Measurements from ENCODE around the gene OR9A2.

The OR9A2 gene

DNA sequence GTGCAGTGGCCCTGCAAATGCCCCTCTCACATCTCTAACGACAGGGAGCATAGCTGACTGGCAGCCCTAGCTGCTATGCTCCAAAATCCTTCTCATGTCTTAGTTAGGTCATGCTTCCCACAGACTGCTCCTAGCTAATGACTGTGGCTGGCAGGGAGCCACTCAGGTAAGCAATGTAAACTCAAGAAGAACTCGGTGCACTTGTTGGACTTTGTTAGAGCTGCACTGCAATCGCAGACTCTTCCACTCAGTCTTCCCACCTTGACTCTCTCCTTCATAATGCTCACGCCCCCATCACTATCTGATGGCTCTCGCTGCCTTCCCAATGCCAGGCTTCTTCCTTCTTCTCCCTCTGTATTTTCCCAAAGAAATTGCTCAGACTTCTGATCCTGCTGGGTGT lies 24.0 kb downstream of the OR9A2 start:
- no peak overlapping the region for H3K4me3 ChIP-seq (ENCODE audit: low read depth, low read length)
- TF ChIP-seq, protein P1, sequence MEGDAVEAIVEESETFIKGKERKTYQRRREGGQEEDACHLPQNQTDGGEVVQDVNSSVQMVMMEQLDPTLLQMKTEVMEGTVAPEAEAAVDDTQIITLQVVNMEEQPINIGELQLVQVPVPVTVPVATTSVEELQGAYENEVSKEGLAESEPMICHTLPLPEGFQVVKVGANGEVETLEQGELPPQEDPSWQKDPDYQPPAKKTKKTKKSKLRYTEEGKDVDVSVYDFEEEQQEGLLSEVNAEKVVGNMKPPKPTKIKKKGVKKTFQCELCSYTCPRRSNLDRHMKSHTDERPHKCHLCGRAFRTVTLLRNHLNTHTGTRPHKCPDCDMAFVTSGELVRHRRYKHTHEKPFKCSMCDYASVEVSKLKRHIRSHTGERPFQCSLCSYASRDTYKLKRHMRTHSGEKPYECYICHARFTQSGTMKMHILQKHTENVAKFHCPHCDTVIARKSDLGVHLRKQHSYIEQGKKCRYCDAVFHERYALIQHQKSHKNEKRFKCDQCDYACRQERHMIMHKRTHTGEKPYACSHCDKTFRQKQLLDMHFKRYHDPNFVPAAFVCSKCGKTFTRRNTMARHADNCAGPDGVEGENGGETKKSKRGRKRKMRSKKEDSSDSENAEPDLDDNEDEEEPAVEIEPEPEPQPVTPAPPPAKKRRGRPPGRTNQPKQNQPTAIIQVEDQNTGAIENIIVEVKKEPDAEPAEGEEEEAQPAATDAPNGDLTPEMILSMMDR (IDR thresholded peaks at IDR 0.05; ENCODE audit: insufficient read depth, low read depth, low read length, missing control alignments), result no peak
- no peak for DNase-seq (ENCODE audit: low read depth)

DNA sequence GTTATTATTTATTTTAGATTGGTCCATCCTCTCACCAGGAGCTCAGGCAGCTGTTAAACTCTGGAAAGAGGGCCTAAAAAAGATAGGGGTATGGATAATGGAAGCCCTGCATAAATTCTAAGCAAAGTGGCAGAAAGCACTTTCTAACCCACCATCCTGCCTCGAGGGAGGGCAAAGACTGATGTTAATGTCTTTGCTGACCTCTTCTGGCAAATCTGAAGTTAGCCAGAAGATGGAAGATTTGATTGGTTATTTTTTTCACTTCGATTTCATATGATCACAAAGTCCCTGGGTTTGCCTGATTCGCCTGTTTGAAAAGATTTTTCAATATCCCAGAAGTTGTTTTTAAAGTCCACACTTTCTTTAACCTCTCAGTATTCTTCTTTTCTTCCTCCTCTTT lies 24.8 kb downstream of the OR9A2 start:
- peak; percentile 20 for DNase-seq (ENCODE audit: low read depth)
- no peak overlapping the region for H3K4me3 ChIP-seq (ENCODE audit: low read depth, low read length)
- TF ChIP-seq, protein P1 (IDR thresholded peaks at IDR 0.05; ENCODE audit: insufficient read depth, low read depth, low read length, missing control alignments), result peak; percentile 9

DNA sequence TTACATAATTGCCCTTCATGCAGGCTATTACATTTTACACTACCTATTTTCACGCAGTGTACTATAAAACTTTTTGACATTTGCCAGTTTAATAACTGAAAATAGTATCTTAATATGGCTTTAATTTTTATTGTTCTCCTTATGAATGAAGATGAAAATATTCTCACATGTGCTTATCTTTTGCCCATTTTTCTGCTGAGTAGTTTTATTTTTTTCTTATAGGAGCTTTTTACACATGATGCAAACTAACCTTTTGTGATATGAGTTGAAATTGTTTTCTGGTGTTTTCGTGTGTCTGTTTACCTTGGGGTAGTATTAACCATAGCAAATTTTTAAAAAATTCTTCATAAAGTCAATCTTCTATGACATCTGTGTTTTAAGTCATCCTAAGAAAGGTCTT lies 26.3 kb downstream of the OR9A2 start:
- no peak overlapping the region for H3K4me3 ChIP-seq (ENCODE audit: low read depth, low read length)
- TF ChIP-seq, protein P1 (IDR thresholded peaks at IDR 0.05; ENCODE audit: insufficient read depth, low read depth, low read length, missing control alignments), result no peak
- no peak for DNase-seq (ENCODE audit: low read depth)

DNA sequence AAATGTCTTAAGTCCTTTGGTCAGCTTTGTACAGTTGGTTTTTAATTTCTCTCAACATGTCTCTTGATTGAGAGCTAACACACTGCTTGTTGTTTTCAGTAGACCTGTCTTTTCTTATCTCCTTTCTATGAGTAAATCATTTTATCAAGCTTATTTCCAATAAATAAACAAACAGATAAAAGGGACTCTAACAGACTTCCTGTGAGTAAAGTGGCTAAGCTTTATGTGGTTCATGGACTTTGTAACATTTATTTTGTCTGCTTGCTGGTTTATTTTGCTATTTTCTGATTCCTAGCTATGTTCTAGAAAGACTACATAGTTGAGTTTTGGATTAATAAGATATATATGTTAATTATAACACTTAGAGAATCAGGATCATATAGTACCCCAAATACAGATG lies 27.1 kb downstream of the OR9A2 start:
- TF ChIP-seq, protein P1 (IDR thresholded peaks at IDR 0.05; ENCODE audit: insufficient read depth, low read depth, low read length, missing control alignments), result no peak
- H3K4me3 ChIP-seq (ENCODE audit: low read depth, low read length), result no peak overlapping the region
- no peak for DNase-seq (ENCODE audit: low read depth)

DNA sequence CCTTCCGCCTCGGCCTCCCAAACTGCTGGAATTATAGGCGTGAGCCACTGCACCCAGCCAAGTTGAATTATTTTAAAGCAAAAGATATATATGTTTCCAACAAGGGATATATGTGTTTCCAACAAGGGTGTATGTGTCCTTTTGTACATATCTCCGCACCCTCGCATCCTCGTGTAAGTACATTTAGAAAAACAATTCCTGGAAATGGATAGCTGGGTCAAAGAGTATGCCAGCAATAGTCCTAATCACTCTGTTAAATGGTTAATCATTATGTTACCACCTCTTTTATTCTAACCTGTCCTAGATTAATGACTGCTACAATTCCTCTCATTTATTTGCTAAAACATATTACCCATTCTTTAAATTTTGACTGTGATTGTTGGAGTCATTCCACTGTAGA lies 28.0 kb downstream of the OR9A2 start:
- H3K4me3 ChIP-seq (ENCODE audit: low read depth, low read length), result no peak overlapping the region
- DNase-seq (ENCODE audit: low read depth), result no peak
- TF ChIP-seq, protein P1 (IDR thresholded peaks at IDR 0.05; ENCODE audit: insufficient read depth, low read depth, low read length, missing control alignments), result no peak

DNA sequence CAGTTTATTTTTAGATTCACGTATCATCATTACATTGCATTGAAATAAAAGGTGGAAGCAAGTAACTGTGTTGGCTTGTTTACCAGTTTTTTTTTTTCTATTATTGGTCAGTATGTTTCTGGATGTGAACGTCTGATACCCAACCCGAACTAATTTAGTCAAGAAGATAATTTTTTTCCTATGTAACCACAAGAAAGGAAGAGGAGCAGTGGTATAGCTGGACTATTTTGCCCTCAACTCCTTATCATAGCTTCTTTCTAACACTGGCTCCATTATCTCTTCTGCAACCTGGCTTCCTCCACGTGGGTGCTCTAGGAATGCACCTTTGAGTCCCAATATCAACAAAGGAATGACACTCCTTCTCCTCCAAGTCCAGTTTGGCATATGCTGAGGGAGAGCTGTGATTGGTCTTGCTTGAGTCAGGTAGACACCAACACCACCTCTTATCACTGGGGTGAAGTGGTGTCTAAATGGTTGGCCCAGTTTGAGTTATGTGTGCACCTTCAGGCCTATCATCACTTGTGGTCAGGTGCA lies 29.4 kb downstream of the OR9A2 start:
- no peak for DNase-seq (ENCODE audit: low read depth)
- TF ChIP-seq, protein P1 (IDR thresholded peaks at IDR 0.05; ENCODE audit: insufficient read depth, low read depth, low read length, missing control alignments), result no peak
- H3K4me3 ChIP-seq (ENCODE audit: low read depth, low read length), result no peak overlapping the region

DNA sequence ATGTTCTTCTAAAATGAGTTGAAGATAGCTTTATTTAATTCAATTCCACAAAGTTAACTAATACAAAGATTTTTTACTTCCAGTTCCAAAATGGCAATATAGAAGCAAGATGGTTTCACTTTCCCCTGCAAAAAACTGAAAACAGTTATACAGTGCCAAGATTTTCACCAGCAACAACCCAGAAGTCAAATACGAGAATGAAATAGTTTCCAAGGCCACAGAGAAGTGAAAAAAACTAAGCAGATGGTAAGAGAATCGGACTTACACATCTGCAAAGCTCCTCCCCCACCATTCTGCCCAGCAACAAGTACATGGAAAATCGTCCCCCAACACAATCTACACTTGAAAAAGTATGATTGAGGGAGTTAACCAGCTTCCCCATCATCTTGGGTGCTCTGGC lies 34.5 kb downstream of the OR9A2 start:
- TF ChIP-seq, protein P1 (IDR thresholded peaks at IDR 0.05; ENCODE audit: insufficient read depth, low read depth, low read length, missing control alignments), result no peak
- H3K4me3 ChIP-seq (ENCODE audit: low read depth, low read length), result no peak overlapping the region
- DNase-seq (ENCODE audit: low read depth), result peak; percentile 31
